ENCODE measurements around the gene MFSD11. TPM values are rescaled to one million over a fixed set of nuclear protein-coding genes. Genes with fewer than 3 reads are reported as not detected.

MFSD11 gene
- total and polyA plus RNA-seq, 2 of the 8 experiments (the other 6 are each of a cell fraction or from before 2014, with no cell fraction given): 17.7 to 19.8 TPM

GRCh38 chr17:76747716-76748363, 9.9 kb downstream of the MFSD11 start (continued):
- TF ChIP-seq CTCF (IDR thresholded peaks at IDR 0.05; ENCODE audit: control extremely low read depth in 1 of 3, insufficient read depth in 1 of 3, low read depth in 1 of 3, low read length in 3 of 3): no peak
- TF ChIP-seq, protein P1, sequence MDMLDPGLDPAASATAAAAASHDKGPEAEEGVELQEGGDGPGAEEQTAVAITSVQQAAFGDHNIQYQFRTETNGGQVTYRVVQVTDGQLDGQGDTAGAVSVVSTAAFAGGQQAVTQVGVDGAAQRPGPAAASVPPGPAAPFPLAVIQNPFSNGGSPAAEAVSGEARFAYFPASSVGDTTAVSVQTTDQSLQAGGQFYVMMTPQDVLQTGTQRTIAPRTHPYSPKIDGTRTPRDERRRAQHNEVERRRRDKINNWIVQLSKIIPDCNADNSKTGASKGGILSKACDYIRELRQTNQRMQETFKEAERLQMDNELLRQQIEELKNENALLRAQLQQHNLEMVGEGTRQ (IDR thresholded peaks at IDR 0.05; ENCODE audit: low read length): no peak
- no peak for TF ChIP-seq CBX8 (IDR thresholded peaks at IDR 0.05; ENCODE audit: borderline replicate concordance, low read depth, low read length)
- no peak for TF ChIP-seq SIX5 (IDR thresholded peaks at IDR 0.05; ENCODE audit: low read depth, low read length)
- TF ChIP-seq, protein P2, sequence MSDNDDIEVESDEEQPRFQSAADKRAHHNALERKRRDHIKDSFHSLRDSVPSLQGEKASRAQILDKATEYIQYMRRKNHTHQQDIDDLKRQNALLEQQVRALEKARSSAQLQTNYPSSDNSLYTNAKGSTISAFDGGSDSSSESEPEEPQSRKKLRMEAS (IDR thresholded peaks at IDR 0.05): no peak
- no peak for TF ChIP-seq BCL11A (IDR thresholded peaks at IDR 0.05; ENCODE audit: low read depth in 2 of 2, low read length in 2 of 2)
- TF ChIP-seq RXRA (IDR thresholded peaks at IDR 0.05; ENCODE audit: insufficient read depth, low read depth, low read length): no peak
